Erythroblast (primary cell): ENCODE results near the gene CFTR.

Experiments used
- DNase-seq, 2 experiments: peaks; one replicate each; lab custom pipeline; 2025; lab: John Stamatoyannopoulos, UW
- GATA1 ChIP-seq: IDR thresholded peaks from 2 replicates; pipeline ENCODE4 v1.6.1; 2011; ENCODE audit warnings: low read depth, mild to moderate bottlenecking, control low read depth, low read length, moderate library complexity
- POLR2A ChIP-seq: IDR thresholded peaks from 2 replicates; pipeline ENCODE4 v1.6.1; 2011; ENCODE audit warnings: mild to moderate bottlenecking, low read length

The CFTR gene

DNA sequence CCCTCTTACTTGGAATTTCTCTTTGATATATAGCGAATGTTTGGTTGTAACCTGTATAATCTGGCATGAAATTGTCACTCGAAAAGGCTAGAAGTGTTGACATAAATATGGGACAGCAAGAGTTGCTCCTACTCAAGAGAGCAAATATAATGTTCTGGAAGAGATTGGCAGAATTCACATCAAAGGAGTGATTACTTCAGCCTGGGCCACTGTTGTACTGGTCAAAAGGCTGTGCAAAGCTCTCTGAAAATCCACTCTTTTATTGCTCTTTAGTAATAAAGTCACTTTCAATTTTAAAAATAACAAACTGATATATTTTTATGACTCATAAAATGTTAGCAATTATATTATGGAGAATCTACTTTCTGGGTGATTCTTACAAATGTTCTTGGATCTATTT is 58.2 kb downstream of the CFTR start:
- TF ChIP-seq GATA1 (no peak), POLR2A (no peak)
- DNase-seq, result no peak

DNA sequence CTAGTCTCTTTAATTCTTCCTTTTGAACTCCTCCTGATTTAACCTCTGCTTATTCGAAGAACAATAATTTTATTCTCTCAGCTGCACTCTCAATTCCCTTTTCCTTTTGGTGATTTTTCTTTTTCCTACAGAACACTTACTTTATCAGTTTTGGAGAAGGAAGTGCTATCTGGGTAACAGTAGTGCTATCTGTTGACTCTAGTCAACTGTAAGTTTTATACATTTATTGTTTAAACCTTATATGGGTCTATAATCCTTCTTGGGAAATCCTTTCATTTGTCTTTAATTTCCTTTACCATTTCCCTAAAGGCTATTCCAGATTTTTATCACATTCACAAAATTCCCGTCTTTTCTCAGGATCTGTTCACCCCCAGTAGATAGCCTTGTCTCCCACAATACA is 64.2 kb downstream of the CFTR start:
- no peak for DNase-seq
- TF ChIP-seq GATA1 (no peak), POLR2A (no peak)

DNA sequence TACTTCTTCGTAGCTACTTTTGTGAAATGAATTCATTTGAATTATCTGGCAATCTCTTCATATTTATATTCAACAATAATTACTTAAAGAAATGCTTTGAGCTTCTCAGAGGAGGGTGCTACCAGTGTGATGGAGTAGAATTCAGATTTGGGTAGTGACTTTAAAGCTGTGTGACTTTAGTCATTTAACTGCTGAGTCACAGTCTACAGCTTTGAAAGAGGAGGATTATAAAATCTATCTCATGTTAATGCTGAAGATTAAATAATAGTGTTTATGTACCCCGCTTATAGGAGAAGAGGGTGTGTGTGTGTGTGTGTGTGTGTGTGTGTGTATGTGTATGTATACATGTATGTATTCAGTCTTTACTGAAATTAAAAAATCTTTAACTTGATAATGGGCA is 68.2 kb downstream of the CFTR start:
- no peak for TF ChIP-seq GATA1
- TF ChIP-seq POLR2A, result no peak
- DNase-seq, result no peak

DNA sequence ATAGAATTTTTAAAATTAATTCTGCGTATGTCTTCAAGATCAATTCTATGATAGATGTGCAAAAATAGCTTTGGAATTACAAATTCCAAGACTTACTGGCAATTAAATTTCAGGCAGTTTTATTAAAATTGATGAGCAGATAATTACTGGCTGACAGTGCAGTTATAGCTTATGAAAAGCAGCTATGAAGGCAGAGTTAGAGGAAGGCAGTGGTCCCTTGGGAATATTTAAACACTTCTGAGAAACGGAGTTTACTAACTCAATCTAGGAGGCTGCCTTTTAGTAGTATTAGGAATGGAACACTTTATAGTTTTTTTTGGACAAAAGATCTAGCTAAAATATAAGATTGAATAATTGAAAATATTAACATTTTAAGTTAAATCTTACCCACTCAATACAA is 70.8 kb downstream of the CFTR start:
- no peak for TF ChIP-seq POLR2A
- no peak for TF ChIP-seq GATA1
- DNase-seq, result no peak

DNA sequence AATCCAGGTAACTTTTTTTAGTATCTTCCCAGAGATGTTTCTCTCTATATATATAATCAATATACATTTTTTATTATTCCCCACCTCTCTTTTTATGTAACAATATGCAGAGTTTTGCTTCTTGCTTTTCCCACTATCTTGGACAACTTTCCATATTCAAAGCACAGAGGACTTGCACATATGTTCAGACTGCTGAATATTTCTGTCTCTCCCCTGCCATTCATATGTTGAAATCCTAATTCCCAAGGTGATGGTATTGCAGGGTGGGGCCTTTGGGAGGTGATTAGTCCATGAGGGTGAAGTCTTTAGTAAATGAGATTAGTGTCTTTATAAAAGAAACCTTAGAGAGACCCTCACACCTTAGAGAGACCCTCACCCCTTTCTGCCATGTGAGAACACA is 72.8 kb downstream of the CFTR start:
- TF ChIP-seq GATA1, result no peak
- no peak for TF ChIP-seq POLR2A
- no peak for DNase-seq

DNA sequence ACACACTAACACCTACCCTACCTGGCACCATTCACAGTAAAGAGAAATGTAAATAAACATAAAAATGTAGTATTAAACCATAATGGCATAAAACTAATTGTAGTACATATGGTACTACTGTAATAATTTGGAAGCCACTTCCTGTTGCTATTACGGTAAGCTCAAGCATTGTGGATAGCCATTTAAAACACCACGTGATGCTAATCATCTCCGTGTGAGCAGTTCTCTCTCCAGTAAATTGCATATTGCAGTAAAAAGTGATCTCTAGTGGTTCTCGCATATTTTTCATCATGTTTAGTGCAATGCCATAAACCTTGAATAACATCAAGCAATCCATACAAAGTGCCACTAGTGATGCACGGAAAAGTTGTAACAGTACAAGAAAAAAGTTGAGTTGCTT is 75.4 kb downstream of the CFTR start:
- no peak for TF ChIP-seq POLR2A
- TF ChIP-seq GATA1, result no peak
- DNase-seq, result no peak

DNA sequence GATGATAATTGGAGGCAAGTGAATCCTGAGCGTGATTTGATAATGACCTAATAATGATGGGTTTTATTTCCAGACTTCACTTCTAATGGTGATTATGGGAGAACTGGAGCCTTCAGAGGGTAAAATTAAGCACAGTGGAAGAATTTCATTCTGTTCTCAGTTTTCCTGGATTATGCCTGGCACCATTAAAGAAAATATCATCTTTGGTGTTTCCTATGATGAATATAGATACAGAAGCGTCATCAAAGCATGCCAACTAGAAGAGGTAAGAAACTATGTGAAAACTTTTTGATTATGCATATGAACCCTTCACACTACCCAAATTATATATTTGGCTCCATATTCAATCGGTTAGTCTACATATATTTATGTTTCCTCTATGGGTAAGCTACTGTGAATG is 79.6 kb downstream of the CFTR start:
- TF ChIP-seq POLR2A, result no peak
- no peak for TF ChIP-seq GATA1
- DNase-seq, result no peak

DNA sequence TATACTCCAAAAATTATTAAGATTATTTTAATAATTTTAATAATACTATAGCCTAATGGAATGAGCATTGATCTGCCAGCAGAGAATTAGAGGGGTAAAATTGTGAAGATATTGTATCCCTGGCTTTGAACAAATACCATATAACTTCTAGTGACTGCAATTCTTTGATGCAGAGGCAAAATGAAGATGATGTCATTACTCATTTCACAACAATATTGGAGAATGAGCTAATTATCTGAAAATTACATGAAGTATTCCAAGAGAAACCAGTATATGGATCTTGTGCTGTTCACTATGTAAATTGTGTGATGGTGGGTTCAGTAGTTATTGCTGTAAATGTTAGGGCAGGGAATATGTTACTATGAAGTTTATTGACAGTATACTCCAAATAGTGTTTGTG is 80.2 kb downstream of the CFTR start:
- no peak for DNase-seq
- TF ChIP-seq POLR2A, result no peak
- TF ChIP-seq GATA1, result no peak

DNA sequence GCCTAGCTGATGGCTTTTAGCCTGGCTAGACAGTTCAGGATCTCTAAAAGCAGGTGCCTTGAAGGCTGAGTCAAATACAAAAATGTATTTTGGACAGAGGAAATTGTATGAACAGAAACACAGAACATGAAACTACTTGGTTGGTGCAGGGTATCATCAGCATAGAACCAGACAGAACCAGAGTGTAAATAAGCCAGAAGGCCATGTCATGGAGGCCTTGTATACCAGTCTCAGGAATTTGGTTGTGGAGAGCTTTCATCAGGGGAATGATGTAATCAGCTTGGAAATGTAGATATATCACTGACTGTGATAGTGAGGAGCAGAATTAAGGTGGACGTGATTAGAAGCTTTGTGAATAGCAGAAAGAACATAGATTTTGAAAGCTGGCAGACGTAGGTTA is 82.9 kb downstream of the CFTR start:
- TF ChIP-seq GATA1 (no peak), POLR2A (no peak)
- DNase-seq, result no peak

DNA sequence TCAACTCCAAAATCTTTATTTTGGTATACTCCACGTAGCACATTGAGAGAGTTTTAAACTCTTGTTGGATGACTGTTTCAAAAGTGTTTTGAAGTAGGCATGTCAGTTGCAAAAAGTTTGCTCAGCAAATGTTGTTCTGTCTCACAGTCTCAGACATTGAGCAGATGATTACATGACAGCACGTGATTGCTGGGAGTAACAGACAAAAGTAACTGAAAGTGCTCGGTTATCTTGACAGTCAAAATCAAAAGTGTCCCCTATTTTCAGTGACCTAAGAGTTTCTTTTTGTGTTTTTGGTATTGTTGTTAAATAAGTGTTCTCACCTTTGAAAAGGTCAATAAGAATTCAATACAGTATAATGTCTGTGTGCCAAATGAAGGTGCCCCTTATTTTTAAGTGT is 84.3 kb downstream of the CFTR start:
- no peak for DNase-seq

DNA sequence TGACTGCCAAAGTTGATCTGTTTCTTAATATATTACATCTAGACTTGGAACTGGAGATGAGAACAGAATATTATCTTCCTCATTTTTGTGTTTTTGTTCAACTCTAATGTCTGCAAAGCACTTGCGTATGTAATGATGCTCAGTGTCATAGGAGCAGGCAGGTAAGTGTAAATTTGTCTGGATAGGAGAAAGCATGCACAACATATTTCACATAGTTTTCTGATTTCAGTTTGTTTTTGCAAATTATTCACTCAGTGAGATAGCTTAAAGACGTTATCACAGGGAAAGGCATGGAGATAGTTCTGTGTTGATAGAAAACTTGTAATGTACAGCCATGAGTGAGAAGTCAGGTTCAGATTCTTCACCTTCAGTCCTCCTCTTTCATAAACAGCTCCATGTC is 84.8 kb downstream of the CFTR start:
- TF ChIP-seq POLR2A (no peak), GATA1 (no peak)
- DNase-seq, result no peak

More for the DNA sequence above, 84.3 kb downstream of the CFTR start:
- no peak for TF ChIP-seq POLR2A
- no peak for TF ChIP-seq GATA1

DNA sequence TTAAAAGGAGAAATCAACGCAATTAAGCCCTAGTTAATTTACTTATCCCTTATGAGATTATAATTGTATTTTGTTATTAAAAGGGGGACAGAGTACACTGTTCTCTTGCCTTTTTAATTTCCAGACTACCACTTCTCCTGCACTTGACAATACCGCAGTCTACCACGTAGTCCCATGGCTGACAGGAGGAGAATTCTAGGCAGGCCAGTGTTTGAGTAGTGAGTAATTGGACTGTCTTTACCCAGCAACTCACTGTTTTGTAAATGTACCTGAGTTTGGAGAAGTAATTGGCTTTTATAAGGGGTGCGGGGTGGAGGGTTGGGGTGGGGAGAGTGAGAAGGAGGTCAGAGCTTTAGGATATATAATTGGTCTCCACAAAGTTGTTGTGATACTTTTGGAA is 85.4 kb downstream of the CFTR start:
- TF ChIP-seq POLR2A, result no peak
- TF ChIP-seq GATA1, result no peak
- no peak for DNase-seq

DNA sequence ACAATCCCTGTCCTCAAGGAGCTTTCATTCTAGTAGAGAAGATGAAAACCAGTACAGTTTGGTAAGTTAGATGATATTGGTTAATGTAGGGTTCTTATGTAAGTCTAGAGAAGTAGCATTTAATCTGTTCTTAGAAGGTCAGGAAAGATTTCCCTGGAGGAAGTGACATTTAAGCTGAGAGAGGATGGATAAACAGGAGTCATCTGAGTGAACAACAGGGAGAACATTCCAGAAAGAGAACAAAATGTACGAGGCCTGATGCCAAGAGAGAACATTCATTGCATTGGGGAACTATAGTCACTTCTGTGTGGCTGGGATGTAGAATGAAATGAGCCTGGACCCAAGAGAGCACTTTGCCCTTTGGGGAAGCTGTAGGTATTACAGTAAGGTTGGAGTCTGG is 88.0 kb downstream of the CFTR start:
- no peak for DNase-seq
- TF ChIP-seq POLR2A (no peak), GATA1 (no peak)

DNA sequence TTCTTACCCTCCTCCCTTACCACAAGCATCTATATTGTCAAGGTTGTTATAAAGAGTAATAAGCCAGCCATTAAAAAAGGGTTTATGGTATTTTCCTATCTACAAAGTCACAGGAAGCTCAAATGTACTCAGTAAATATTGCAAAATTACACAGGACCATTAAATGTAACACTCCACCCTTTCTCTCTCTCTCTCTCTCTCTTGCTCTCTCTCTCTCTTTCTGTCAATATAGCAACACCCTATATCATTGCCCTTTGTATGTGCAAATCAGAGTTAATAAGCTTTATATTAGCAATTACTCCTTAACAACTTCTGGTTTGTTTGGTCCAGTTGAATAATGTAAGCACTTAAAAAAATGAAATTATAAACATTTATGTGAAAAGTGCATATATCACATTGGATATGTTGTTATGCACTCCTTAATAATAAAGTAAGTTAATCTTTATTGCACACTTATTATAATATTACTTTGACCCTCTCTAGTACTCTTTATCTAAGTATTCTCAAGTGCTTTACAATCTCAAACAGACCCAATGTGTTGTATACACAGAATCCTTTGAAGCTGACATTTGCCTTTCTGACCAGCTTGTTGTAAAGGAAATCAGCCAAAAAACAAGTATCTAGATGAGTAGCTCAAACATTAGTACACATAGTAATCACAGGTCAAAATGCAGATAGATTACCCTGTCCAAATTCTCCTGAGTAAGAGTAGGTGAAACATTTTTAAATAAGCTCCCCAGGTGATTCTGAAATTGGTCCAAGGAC is 93.2 kb downstream of the CFTR start:
- no peak for DNase-seq
- no peak for TF ChIP-seq POLR2A
- no peak for TF ChIP-seq GATA1

DNA sequence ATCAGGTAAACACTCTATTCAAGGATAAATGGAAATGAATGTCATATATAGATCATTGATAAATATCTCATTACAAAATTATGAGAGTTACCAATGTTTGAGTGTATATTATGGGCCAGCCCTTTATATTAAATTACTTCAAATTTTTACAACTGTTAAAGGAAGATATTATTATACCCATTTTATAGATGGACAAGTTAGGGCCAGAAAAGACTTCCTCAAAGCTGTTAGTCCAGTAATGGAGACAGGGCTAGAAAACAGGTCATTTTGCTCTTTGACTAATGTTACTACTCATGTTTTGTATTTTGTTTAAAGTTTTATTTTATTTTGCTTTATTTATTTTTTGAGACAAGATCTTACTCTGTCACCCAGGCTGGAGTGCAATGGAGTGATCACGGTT is 101.6 kb downstream of the CFTR start:
- no peak for DNase-seq
- TF ChIP-seq GATA1 (no peak), POLR2A (no peak)
